CD4-positive, alpha-beta T cell treated with Interleukin-21 for 1 hour (primary cell): ENCODE measurements around the gene TPT1.
A peak's percentile ranks its signal among the peaks of the same experiment; 100 is the strongest.

Source experiments
- DNase-seq: peaks from one replicate; pipeline ENCODE4 v3.0.0-alpha.2; 2020

The TPT1 gene

DNA sequence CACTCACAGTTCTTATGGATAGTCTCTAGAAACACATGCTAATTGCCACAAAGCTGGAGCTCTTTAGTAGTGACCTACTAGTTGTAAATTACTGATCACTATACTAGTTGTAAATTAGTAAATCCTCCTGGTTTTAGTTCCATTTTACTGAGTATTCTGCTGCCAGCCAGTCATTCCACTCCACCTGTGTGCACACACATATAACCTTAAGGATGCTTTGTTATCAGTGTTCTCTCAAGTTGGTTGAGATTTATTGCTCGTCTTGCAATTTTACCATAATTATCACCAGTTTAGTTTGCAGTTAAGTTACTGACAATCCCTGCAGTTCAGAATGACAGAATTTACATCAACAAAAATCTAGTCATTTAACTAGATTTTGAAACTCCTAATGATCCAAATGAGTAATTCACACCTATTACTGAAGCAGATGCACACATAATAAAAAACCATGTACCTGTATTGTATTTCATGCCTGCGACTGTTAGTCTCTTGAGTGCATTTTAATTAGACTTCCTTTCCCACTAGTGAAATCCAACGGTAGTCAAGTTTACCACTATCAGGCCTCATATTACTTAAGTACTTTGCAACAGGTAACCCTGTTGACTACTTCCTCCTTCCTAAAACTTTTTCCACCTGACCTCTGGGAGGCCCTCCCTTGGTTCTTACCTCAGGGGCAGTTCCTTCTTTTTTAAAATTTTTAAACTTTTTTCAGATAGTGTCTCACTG, 7.6 kb downstream of the TPT1 start:
- DNase-seq = peak; percentile 17

DNA sequence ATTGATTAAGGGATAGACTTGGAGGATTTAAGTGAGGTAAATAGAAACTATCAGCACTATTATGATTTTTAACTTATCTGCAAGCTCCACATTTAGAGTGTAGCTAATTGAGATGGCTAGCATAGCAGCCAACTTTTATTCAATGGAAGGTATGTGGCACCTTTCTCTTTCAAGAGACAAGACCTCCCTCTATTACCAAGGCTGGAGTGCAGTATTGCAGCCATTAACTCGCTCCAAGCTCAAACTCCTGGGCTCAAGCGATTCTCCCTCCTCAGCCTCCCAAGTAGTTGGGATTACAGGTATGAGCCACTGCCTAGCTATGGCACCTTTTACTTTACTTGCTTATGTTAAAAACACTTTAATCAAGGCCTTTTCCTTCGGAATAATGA, 8.2 kb downstream of the TPT1 start:
- DNase-seq = no peak

DNA sequence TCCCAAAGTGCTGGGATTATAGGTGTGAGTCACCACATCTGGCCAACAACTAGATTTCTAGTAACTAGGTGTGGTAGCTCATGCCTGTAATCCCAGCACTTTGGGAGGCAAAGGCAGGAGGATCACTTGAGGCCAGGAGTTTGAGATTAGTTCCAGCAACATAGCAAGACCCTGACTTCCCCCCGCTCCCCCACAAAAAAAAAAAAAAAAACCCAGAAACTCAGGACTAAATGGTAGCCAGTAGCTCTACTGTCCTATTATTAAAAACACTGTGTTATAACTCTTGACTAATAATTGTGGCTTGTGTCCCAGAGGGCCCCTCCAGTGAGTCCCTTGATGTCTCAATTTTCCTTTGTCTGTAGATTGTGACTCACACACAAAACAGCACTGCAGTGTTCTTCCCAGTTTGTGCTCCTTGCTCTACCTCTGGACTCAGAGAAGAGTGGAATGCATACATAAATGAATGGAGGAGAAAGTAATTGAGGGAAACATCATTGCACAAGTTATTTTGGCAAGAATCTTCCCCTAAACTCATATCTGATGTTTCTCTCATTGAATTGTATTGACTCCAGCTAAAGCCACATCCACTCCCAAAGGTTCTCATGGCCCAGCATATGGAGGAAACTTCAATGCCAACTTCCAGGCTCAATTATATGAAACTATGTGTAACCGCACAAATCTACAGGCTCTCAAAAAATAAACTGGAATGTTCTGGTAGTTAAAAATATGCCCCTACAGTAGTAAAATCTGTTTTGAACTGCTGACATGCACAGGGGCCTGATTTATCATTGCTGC, 8.8 kb downstream of the TPT1 start:
- no peak for DNase-seq

DNA sequence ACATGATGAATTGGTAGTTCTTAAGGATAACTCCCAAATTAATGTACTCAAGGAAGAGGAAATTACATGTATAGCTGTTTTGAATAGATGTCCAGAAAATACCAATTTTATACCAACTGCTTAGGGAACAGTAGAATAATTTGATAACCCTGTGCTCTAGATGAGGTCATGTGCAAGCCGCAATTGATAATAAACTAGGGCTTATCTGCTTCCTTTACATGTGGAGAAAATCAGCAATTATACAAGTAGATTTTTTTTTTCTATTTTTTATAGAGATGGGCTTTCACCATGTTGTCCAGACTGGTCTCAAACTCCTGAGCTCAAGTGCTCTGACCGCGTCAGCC, 9.3 kb downstream of the TPT1 start:
- no peak for DNase-seq

DNA sequence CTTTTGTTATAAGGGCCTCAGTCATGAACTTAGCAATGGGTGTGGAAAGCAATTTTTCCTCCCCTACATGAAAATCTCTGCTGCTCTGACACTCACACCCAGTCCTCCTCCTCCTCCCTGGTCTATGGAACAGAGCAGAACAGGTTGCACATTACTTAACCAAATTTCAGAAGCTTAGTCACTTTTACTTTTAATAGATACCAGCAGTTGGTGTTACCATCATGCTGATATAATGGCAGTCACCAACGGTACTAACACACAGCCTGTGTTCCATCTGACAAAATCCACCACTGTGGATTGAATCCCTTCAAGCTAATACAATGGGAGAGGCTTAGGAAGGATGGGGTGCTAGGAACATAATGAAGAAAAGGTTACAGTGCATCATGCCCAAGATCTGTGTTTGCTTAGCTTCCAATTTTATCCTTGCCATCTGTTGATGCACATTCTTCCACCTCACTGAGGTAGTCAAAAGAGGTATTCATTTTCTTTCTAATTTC, 9.8 kb downstream of the TPT1 start:
- DNase-seq = no peak

DNA sequence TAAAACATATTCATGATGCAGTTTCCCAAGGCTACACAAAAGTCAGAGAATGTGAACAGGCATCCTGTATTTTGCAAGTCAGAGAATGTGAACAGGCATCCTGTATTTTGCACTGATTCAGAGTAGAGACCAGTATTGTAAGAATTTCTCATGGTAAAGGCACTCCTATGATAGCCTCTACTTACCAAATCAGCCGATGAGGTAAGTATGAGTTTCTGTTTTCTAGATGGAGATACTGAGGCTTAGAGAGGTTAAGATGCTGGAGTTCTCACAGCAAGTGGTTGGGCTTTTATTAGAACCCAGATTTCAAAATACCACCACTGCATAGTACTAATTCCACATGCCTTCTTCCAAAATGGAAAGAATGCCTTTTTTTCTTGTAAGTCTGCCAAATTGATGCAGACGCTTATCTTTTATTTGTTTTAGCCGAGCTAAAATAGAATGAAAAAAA, 12.3 kb downstream of the TPT1 start:
- DNase-seq = no peak

DNA sequence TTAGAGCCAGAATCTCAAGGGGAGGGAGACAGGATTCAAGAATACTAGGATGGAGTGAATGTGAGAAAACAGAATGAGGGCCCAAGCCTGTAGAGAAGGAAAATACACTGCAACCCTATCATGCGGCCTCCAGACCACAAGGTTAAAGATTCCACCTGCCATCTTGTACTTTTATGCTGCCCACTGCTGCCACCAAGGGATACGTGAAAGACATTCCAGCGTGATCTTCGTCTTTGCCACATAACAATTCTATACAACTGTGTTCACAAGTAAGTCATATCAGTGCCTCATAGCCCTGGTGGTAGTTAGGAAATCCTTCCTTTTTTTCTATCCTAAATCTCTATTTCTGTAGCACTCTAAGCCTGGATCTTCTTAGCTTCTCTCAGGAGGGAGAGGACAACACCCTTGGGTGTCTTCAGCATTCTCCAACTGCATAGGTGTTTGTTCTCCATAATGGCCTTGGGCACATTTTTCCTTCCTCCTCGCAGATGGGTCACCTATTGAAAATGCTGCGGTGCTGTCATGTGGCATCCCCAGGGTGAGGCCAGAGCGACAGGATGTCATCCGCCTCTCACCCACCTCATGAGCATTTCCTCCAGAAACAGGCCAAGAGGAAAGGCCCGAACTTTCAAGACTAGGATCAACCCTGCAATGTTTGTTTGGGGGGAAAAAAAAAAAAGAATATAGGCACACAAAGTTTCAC, 13.6 kb downstream of the TPT1 start:
- DNase-seq = no peak

DNA sequence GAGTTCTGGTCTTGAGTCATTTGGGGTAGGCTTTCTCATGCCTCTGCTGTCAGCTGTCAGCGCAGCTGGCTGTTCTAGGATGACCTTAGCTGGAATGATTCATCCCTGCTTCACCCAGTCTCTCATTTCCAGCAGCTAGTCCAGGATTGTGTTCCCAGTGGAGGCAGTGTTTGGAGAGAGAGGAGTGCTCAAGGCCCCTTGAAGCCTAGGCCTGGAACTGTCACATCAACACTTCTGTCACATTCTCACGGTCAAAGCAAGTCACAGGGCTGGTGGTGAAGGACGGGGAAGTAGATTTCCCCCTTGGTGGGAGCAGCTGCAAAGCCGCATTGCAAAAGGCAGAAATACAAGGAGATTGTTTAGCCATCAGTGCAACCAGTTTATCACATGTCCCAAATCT, 15.2 kb downstream of the TPT1 start:
- DNase-seq = no peak

DNA sequence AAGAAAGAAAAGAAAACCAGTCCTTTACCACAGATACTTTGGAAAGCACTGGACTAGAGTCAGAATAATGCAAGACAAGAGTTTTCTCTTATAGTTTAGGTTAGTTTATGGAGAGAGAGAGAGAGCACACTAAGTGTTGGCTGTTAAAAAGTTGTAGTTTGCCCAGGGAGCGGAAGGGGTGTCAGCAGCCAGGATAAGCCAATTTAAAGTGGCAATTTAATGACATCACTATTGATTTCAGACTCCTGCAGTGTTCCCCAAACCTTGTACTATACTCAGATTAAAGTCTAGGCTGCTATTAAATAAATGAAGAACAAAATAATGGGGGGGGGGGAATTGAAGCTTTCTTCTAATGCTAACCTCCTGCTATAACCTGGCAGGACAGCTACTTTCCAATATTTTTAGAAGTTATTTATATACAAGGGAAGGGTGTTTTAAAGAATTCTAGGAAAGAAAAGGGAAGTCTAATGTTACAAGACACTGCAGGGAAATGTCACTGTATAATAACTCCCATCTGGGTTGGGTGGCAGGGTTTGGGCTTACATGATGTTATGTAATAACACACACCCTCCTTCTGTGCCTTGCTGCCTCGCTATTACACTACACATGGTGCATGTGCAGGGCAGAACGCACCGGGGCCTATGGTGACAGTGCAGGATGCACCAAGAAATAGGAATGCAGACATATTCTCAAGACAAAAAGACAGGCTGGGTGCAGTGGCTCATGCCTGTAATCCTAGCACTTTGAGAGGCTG, 19.9 kb downstream of the TPT1 start:
- no peak for DNase-seq

DNA sequence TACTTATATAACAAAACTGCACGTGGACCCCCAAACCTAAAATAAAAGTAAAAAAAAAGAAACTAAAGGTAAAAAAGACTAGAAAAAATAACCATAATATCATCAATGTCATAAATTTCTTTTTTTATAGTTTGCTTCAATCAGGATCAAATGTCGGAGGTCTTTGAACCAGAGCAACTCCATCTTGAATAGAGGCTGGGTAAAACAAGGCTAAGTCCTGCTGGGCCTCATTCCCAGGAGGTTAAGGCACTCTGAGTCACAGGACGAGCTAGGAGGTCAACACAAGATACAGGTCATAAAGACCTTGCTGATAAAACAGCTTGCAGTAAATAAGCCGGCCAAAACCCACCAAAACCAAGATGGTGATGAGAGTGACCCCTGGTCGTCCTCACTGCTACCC, 24.0 kb downstream of the TPT1 start:
- DNase-seq = no peak

DNA sequence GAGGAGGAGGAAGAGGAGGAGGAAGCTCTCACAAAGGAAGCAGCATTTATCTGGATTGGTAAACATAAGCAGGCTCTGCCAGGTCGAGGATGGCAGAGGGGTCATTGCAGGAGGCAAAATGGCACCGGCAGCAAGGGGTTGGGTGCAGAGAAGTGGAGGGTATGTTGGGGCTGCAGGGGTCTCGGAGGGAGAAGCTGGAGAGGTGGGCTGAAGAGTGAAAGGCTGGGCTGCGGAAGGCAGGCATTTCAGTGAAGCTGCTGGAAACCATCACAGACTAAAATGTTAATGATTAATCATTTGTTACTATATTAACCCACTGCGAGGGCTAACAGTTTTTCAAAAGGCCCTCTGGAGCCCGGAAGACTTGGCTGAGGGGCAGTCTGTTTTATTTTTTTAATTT, 24.6 kb downstream of the TPT1 start:
- DNase-seq = no peak

DNA sequence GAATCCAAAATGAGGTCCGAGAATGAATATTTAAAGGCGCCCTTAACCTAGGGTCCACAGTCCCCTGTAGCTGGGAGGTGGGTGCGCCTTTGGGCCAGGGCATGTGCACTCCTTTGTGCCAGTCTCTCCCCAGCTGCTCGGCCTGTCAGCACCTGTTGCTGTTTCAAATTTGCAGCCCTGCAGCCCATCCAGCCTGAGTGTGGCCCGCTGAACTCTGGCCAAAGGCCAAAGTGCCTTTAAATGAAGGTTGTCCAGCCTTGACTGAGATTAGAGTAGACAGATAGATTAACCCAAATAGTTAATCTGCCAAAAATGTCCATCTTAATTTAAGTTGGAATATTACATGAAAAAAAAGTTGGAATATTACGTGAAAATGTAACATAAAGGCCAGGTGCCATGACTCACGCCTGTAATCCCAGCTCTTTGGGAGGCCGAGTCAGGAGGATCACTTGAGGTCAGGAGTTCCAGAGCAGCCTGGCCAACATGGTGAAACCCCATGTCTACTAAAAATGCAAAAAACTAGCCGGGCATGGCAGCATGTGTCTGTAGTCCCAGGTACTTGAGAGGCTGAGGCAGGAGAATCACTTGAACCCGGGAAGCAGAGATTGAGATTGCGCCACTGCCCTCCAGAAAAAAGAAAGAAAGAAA, 25.3 kb downstream of the TPT1 start:
- DNase-seq = no peak

DNA sequence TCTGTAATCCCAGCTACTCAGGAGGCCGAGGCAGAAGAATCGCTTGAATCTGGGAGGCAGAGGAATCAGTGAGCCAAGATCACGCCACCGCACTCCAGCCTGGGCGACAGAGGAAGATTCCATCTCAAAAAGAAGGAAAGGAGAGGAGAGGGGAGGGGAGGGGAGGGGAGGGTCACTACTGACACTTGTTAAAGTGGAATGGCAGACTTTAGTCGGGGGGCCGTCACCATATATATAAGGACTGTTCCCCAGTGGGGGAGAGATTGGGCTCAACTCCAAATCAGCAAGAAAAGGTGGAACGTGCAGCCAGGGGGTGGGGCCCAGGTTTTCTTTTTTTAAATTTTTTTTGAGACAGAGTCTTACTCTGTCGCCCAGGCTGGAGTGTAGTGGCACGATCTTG, 26.2 kb downstream of the TPT1 start:
- DNase-seq = no peak

DNA sequence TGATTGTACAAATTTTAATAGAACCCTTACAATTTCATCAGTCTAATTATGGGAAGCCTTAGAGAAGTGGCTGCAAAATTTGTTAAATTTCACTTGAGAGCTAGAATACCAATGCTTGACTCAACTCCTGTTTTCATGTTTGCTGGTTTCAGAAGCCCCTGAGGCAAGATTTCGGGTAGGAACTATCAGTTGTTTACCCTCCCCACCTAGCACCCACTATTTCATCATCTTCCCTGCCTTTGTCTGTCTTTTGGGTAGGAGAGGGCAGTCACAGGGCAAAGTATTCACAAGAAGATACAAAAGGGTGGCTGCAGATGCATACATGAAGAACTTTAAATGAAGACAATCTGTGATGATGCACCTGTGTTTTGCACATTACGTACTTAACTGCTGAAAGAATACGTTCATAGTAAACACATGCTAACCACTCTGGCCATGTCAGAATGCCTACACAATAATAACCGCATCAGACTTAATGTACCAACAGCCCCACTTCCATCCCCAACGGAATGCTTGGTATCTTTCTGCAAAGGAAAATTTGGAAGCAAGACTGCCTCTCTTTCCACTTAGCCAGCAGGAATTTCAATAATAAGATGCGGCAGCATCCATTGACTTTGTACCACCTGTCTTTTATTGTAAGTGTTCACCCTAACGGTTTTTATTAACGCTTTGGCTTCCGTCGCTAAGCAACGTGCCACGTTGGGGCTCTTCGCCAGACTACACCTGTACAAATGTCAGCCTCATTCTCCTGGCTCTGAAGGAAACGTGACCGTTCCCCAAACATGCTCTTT, 30.4 kb downstream of the TPT1 start:
- no peak for DNase-seq

DNA sequence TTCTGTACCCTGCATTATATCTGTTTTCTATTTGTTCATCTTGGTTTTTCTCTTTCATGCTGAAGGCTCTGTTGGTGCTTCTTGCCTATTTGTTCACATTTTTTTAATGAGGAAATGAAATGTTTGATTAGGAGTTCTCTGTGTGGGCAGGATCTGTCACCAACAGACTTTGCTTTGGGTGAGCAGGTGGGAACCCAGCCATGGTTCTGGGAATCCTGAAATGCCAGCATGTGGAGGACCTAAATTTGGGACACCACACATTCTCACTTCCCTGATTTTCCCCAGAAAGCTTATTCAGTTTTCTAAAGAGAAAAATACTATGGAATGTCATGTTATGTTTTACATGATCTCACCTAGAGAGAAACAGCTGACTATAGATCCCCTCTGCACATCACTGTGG, 34.0 kb downstream of the TPT1 start:
- no peak for DNase-seq

DNA sequence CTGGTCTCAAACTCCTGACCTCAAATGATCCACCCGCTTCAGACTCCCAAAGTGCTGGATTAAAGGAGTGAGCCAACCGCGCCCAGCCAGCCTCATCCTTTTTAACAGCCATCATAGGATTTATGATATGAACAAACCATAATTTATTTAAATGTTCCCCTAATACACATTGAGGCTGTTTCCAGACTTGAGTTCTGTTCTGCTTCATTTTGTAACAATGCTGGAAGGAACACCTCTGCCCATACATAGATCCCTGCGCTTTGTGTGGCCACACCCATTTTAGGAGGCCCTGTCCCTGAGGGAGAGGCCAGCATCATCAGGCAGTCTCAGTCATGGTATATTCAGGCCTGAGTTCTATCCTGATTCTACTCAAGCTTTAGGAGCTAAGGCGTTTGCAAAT, 35.9 kb downstream of the TPT1 start:
- DNase-seq = no peak

DNA sequence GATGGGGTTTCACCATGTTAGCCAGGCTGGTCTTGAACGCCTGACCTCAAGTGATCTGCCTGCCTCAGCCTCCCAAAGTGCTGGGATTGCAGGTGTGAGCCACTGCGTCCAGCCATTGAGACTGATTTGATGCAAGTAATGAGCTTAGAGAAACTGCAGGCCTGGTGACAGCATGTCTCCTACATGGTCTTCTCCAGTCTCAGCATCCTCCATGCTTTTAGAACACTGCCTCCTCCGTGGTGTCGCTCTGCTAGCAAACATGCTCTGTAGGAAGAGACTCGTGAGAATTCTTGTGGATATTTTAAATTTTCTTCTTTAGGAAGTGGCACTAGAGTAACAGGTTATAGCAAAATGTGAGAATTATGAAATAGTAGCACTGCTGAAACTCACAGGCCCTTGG, 37.1 kb downstream of the TPT1 start:
- no peak for DNase-seq

DNA sequence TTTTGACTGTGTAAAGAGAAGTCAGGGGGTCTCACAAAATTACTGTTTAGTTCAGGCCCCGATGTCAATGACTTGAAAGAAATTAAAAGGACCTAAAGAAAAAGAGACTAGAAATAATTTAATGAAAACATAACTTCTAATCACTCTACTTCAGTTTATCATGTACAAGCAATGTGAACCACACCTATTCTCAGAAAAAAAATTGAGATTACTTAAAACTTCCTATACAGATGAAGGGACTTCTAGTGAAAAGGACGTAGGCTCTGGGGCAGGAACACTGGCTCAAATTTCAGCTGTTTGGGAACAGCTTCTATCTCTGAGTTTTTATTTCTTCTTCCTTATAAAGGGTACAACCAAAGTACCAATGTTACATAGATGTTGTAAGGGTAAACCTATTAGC, 38.0 kb downstream of the TPT1 start:
- DNase-seq = no peak

DNA sequence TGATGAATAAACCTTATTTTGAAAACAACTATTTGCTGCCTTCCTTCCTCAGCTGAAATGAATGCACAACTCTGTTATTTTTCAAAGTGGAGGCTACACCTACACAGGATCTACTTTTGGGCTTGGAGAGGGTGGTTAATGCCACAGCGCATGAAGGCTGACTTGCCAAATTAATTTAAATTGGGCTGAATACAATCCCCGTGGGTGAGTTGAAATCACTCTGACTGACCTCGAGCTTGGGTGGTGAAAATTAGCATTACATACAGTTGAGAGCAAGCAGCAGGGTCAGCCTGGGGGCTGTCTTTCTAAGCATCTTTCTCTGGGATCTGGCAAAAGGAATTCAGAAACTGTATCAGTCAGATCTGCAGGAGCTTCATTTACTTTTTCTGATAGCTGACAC, 38.5 kb downstream of the TPT1 start:
- DNase-seq = no peak

DNA sequence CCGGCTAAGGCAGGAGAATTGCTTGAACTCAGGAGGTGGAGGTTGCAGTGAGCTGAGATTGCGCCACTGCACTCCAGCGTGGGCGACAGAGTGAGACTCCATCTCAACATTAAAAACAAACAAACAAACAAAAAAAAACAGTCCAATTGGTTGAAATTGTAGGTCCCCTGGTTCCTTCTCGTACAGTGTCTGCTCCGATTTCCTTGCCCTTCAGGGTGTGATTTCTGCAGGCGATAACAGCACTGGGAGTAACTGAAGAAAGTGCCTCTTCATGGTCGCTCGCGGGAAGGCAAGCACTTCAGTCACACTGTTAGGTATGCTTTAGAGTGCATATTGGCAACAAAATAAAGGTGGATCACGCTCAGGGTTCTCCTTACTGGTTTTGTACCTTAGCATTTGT, 39.7 kb downstream of the TPT1 start:
- no peak for DNase-seq

DNA sequence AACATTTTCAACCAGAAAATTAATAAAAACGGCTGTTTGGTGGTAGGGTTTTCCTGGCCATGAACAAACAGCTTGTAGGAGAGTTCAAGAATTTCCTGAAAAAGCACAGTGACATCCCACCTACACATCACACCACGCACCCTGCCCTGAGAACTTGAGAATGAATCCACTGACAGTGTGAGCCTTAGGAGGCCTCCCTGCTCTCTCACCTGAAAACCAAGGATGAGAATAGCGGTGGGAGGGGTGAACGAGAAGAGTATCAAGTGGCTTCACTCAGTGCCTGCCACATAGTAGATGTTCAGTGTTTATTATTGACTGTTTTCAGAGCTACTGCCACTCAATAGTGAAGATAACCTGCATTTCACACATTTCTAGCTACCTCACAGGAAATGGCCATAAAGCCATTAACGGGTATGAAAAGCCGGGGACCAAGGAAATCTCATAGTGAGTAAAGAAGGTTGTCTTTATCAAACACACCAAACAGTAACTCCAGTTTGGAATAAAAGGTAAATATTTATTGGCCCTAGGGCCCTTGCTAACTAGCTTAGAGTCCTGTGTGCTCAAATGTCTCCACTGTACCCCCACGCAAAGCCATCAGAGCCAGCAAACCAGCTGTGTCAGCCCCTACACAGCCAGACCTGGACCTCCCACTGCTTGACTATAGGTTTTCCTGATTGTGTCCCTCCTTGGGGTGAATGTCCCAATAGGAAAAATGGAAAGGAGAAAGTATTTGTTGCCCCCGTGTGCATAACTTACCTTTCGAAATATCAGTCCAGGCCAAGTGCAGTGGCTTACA, 40.6 kb downstream of the TPT1 start:
- no peak for DNase-seq
